G401 (cell line): ENCODE data around the gene QKI. TPM values are rescaled to one million over a fixed set of nuclear protein-coding genes. Genes with fewer than 3 reads are reported as not detected.
A peak's percentile ranks its signal among the peaks of the same experiment; 100 is the strongest.

ENCODE experiments used
- DNase-seq: peaks from one replicate; pipeline ENCODE4 v3.0.0-alpha.2; 2015; ENCODE audit warnings: low spot score
- in situ Hi-C: cut with HindIII; loops from 2 replicates; pipeline ENCODE4 v1.10.0; 2016; ENCODE audit warnings: low sequenced_read_pairs, mixed read lengths
- total RNA-seq: library from RNA; depleted of rRNA; stranded (reverse); fragments of >200 nt; shearing (Covaris generic); gene quantifications from 2 replicates; pipeline ENCODE4 v1.2.3, GENCODE V29; 2014

The QKI gene
- total RNA-seq, 1 experiment from 2014 or later: 133 TPM

DNA sequence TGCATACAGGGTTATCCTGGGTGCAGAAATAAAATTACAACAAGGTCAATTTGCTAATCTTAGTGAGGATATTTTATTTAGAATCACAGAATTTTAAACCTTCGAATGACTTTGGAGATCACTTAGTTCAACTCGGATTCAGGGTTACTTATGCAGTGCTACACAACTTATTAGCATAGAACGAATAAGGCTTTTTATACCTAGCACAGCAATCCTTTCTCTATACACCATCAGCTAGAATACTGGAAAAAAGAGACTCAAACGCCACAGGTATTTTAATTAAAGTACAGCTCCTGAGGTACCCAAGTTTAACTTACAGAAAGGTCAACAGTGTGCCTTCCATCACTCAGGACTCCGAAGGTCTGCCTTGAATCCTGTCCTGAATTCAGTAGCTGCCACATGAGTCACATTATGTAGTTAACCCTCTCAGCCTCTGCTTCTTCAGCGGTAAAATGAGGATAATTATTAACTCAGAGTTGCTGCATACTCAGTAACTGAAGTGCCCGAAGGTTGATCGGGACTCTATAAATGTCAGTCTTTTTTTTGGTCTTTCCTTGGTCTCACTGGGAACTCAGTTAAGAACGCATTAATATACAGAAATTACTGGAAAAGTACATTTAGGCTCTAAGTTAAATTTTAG, 6.0 kb upstream of the QKI start:
- no peak for DNase-seq

GRCh38 chr6:163409712-163410111, 4.8 kb upstream of the QKI start:
- in situ Hi-C loops: no loop called here
- DNase-seq: no peak

More for the DNA sequence above, 6.0 kb upstream of the QKI start:
- in situ Hi-C loops: no loop called here

DNA sequence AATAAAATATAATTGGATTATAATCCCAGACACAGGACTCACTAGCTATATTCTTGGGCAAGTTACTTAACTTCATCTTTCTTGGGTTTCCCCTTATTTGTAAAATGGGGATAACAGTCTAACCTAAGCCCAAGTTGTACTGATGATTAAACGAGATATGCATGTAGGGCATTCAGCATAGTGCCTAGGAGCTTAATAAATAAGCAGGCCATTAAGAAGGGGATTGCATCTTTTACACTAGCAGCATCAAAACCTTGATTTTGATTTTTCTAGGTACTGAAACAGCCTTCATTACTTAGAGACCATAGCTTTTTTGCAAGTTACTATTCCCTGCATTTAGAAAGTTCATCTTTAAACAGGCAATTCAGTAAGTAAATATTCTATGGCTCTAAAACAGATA, 2.2 kb upstream of the QKI start:
- in situ Hi-C loops: no loop called here
- no peak for DNase-seq

GRCh38 chr6:163412801-163413344, 1.6 kb upstream of the QKI start:
- DNase-seq: no peak
- in situ Hi-C loops: no loop called here

GRCh38 chr6:163413345-163414116, 987 bp upstream of the QKI start:
- in situ Hi-C loops: no loop called here
- DNase-seq: peak; percentile 83

DNA sequence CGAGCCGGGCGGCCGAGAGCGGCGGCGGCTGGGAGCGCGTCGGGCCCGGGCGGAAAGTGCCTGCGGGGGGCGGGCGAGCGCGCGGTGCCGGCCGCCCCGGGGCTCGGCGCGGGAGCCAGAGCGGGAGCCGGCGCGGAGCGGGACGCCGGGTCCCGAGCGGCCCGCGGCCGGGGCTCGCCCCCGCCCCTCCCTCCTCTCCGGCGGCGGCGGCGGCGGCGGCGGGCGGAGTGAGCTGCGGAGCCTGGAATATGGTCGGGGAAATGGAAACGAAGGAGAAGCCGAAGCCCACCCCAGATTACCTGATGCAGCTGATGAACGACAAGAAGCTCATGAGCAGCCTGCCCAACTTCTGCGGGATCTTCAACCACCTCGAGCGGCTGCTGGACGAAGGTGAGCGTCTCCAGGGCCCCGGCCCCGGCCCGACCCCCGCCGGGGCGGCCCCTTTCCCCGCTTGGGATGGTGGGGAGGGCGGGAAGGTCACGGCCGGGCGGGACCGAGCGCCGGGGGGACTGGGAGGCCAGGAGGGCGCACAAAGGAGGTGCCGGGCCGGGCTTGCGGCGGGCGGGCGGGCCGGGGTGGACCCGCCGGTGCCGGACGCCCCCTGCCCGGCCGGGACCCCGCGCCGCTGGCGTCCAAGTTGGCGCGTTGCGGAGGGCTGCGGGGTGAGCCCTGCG, 565 bp downstream of the QKI start:
- no peak for DNase-seq
- in situ Hi-C loops: no loop called here

DNA sequence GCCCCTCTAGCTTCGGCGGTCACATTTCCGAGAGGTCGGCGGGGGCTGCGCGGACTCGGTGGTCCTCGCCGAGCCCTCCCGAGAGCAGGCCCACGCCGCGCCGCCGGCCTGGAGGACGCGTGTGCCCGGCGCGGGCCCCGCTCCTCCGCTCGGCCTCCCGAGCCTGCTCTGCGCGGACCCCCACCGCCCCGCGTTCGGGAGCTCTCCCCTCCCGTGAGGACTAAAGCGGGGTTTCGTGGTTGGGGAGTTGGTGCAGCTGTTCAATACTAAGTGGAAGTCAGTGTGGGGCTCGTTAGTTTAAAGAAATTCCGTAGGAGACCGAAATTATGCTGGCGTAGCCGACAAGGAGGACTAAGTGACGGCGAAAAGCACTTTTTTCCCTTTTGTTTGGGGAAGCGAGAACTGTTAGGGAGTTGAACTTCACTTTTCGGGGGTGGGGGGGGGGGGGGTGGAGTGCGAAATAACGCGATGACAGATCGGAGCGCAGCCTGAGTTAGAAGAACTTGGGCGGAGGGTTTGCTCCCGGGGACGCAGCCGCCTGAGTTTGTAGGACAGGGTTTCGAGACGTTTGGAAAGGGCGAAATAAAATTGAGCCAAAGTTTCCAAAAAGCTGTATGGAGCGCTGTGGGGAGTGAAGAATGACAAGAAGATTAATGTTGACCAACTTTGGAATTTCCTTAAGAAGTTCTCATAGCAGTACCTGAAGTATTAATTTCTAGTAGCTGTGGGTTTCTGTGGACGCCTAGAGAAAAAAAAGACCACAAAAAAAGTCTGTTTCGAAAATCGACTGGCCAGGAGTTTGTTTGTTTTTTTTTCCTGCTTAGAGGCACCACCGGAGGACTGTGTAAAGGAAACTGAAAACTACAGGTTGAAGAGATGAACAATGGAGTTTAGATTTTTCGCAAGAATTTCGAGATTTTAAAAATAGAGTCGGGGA, 1.4 kb downstream of the QKI start:
- in situ Hi-C loops: no loop called here
- DNase-seq: no peak

DNA sequence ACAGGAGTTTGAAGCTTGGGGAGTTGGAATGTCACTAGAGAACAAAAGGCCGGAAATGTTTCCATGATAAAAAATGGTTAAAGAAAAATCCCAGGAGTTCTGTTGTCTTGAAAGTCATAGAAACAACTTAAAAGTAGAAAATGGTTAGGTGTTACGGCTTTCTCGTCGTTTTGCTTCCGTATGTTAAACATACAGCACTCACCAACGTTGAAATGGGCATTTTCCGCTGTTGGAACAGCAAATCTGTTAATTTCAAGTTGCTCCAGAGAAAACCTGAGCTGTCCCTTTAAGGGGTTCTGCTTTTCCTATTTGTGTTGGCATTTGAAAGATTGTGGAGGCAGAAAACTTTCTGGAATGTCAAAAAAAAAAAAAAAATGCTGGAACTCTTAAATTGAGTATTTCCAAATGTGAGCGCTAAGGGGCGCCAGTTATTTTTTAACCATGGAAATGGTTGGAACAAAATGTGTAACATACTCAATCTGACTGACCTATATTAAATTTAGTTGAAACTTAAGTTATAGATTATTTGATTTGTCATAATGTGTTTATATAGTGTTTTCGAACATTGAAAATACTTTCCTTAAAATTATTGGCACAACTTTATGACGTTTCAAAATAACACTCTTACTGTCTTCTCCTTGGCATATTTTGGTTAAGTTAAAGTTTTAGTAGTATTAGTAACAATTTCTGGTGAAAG, 2.2 kb downstream of the QKI start:
- peak; percentile 77 for DNase-seq
- in situ Hi-C loops: no loop called here

- in situ Hi-C loops: no loop called here
- DNase-seq: no peak
Measured at GRCh38 chr6:163417595-163417994, 3.1 kb downstream of the QKI start.

DNA sequence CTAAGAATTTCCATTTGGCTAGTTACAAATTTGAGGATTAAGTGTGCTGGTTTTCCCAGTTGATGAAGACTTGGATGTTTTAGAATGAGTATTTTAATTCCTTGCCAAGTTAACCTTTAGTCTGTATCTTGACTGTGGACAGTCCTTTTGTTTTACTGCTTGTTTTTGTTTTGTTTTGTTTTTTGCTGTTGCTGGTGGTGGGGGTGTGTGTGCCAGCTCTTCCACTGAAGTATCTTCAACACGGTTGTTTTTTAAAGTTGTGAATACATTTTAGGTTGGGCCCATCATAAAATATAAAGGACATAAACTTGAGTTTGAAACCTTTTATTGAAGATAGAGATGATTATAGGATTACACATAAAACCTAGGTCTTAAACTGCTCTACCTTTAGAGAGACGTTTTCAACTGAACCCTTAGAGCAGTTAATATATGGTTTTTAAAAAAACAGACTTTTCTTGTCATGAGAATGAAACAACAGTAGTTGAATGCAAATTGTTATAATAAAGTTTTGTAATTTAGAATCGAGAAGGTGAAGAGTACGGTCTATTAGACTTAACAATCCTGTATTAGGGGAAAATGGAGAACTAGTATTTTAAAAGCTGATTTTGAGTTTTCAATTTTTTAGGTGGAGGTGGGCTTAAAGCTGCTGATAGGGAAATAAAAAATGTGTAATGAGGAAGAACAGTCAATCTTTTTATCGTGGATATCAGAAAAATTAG, 4.0 kb downstream of the QKI start:
- no peak for DNase-seq
- in situ Hi-C loops: no loop called here

DNA sequence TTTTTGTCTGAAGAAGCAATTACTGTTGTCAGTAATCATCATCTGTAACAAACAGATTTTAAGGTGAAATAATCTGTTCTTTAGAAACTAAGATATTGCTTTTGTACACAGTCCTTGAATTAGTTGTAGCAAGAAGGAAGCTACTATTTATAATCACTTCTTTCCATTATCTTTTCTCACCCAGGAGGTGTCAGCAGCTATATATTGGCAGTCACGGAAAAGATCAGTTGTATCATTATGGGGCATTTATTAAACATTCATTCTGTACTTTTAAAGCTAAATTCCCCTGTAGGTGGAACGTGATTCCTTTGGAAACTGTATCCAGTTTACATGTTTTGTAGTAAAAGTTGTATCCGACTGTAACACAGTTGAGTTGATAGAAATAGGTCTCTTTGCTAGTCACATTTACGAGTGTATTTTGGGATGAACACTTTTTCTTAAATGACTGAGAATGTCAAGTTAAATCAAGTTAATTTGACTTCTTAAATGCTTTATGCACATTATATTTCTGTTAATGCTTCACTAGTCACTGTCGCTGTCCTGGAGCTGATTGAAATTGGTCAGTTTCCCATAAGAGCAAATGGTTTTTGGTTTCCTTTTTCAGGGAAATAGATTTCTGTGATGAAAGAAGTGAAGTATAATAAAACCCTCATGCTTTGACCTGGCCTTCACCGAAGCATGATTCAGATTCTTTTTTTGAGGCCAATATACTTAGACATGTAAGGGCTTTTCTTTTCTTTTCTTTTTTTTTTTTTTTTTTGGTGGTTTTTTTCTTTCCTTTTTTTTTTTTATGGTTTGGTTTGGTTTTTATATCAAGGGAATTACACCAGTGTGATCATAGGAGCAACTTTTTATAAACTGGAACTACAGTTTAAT, 5.1 kb downstream of the QKI start:
- DNase-seq: no peak
- in situ Hi-C loops: no loop called here

DNA sequence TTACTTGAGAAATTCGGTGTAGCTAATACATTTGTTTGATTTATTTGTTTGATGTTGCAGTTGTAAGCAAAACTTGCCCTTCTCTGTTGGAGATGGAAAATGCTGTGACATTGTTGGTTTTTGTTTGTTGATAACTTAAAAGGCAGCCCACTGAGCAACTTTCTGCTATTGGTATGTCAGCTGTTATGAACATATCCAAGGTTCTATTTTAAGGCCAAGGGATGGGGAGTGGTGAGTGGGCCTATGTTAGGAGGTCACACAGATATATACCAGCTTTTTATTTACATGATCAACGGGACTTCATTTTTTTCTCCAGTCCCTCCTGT, 5.7 kb downstream of the QKI start:
- in situ Hi-C loops: no loop called here
- no peak for DNase-seq

DNA sequence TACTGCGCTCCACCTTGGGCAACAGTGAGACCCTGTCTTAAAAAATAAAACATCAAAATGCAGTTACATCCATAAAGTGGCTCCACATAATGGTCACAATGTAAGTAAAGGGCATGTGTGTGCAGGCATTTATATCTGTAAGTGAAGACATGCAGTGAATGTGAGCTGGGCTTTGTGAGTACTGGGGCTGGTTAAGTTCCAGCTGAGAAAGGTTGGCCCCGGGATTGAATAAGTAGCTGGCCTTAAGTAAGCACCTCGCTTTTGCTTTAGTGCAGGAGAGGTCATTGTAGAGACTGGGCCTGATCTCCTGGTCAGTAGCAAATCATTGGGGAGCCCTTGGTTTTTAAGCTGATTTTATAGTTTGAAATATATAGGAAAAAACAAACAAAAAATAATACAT, 8.0 kb downstream of the QKI start:
- no peak for DNase-seq
- in situ Hi-C loops: no loop called here

DNA sequence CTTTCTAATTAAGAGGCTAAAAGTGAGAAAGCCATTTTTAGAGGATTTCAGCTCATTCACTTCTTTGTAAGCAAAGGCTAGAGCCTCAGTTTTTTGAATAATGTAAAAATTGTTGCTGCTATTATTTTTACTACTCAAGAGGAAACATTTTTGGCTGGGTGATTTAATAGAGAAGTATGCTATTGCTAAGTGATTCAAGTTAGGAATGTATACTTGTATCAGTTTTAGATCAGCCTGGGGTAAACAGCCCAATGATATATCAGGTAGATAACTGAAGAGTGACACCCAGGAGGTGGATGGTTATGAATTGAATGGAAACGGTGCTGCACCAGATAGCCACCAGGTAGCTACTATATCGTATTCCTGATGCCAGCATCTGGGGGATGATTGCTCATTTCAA, 9.2 kb downstream of the QKI start:
- in situ Hi-C loops: no loop called here
- DNase-seq: no peak

DNA sequence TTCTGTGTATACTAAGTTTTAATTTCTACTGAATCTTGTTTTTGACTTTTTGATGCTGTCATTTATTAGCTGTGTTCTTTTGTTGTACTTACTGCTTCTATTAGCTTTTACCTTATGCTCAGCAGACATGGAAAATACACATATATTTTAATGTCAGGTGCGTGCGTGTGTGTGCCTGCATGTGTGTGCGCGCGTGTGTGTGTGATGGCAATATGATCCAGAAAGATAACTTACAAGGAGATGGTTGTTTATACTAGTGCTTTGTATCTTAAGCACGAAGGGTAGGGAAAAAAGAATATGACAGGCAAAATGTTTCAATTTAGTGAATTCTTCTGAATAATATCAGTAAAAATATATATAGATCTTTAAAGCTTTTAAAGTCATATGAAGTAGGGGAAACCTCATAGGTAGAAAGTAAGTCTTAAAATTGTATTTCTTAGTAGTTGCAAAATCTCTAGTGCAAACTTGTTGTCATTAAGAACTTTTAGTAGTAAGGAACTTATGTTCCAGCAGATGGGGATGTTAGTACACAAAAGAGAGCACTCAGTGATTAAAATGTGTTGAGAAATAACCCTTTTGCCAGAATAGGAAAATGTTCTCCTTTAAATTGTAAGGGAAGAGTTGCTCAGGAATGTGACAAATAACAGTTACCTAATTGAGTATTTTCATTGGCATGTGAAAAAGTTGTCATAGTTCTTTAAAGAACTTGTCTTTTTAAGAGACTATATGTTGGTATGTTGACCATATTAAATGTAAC, 13.2 kb downstream of the QKI start:
- in situ Hi-C loops: no loop called here

GRCh38 chr6:163428373-163428772, 13.9 kb downstream of the QKI start:
- no peak for DNase-seq
- in situ Hi-C loops: no loop called here

More for the DNA sequence above, 13.2 kb downstream of the QKI start:
- peak; percentile 37 for DNase-seq
